CD14-positive monocyte (primary cell): ENCODE measurements around the gene LLGL2. TPM values are rescaled to one million over a fixed set of nuclear protein-coding genes. Genes with fewer than 3 reads are reported as not detected.

ENCODE experiments used
- DNase-seq, 3 donors: peaks; one replicate each; pipeline ENCODE4 v3.0.0-alpha.2; 2011 to 2022
- H2AFZ ChIP-seq: 2 replicates; pipeline ENCODE4 v1.6.0; 2012; ENCODE audit warnings: mild to moderate bottlenecking, low read depth, low read length, inconsistent platforms; ENCODE audit not compliant: insufficient read depth, poor library complexity, severe bottlenecking
- H3K27ac ChIP-seq, 2 donors: 1 replicate in 1 of 2; 2 replicates in 1 of 2; pipeline ENCODE4 v1.5.1; 2012 to 2013; ENCODE audit warnings: low read length in 2 of 2, control low read depth in 1 of 2, inconsistent platforms in 1 of 2, low read depth in 1 of 2, mild to moderate bottlenecking in 1 of 2
- H3K27me3 ChIP-seq, 2 donors: one replicate each; pipeline versions ENCODE4 v1.6.0 to v1.6.1; 2011 to 2013; ENCODE audit warnings: low read length in 2 of 2; ENCODE audit not compliant: control insufficient read depth in 2 of 2, insufficient read depth in 2 of 2
- H3K36me3 ChIP-seq, 2 donors: replicated peaks in 1 of 2; 1 replicate in 1 of 2; 2 replicates in 1 of 2; pipeline versions ENCODE4 v1.5.1 to v1.6.1; 2012 to 2013; ENCODE audit warnings: low read length in 2 of 2, control low read depth in 1 of 2, inconsistent platforms in 1 of 2, mild to moderate bottlenecking in 1 of 2; ENCODE audit not compliant: insufficient read depth in 2 of 2, control insufficient read depth in 1 of 2
- H3K4me1 ChIP-seq, 2 donors: 1 replicate in 1 of 2; 2 replicates in 1 of 2; pipeline versions ENCODE4 v1.5.1 to v1.6.1; 2012 to 2013; ENCODE audit warnings: low read length in 2 of 2, control low read depth in 1 of 2, inconsistent platforms in 1 of 2, mild to moderate bottlenecking in 1 of 2, moderate library complexity in 1 of 2; ENCODE audit not compliant: insufficient read depth in 2 of 2, control insufficient read depth in 1 of 2
- H3K4me2 ChIP-seq: replicated peaks from 2 replicates; pipeline ENCODE3; 2012; ENCODE audit warnings: low read length, moderate library complexity, mild to moderate bottlenecking; ENCODE audit not compliant: poor library complexity, severe bottlenecking; ENCODE audit errors: extremely low read depth
- H3K4me3 ChIP-seq, 3 experiments: fragments of 200-600 bp in 1 of 3; sonication (generic) in 1 of 3; replicated peaks in 1 of 3; 1 replicate in 2 of 3; 2 replicates in 1 of 3; pipeline ENCODE4 v1.5.1; 2011 to 2013; ENCODE audit warnings: low read length in 3 of 3, mild to moderate bottlenecking in 3 of 3, control low read depth in 2 of 3, low read depth in 2 of 3, inconsistent platforms in 1 of 3, moderate library complexity in 1 of 3
- H3K79me2 ChIP-seq: 2 replicates; pipeline ENCODE4 v1.6.0; 2012; ENCODE audit warnings: mild to moderate bottlenecking, control low read depth, inconsistent platforms, low read length, moderate library complexity; ENCODE audit not compliant: insufficient read depth
- H3K9ac ChIP-seq: 2 replicates; pipeline ENCODE4 v1.6.0; 2017; ENCODE audit warnings: low read length, mild to moderate bottlenecking; ENCODE audit not compliant: insufficient read depth, poor library complexity, severe bottlenecking
- H3K9me3 ChIP-seq, 2 donors: replicated peaks in 1 of 2; 1 replicate in 1 of 2; 2 replicates in 1 of 2; pipeline versions ENCODE4 v1.5.1 to v1.6.1; 2012 to 2013; ENCODE audit warnings: low read length in 2 of 2, control low read depth in 1 of 2; ENCODE audit not compliant: control insufficient read depth in 1 of 2, insufficient read depth in 1 of 2
- H4K20me1 ChIP-seq: 2 replicates; pipeline ENCODE4 v1.6.0; 2012; ENCODE audit warnings: mild to moderate bottlenecking, low read length, control low read depth, moderate library complexity; ENCODE audit not compliant: insufficient read depth
- H3K27ac Mint-ChIP-seq, 7 donors: one replicate each; pipeline ENCODE4 v1.8.0; 2020; ENCODE audit warnings: mild to moderate bottlenecking in 7 of 7, mixed read lengths in 7 of 7, moderate library complexity in 6 of 7, inconsistent platforms in 2 of 7
- H3K27me3 Mint-ChIP-seq, 3 donors: one replicate each; pipeline ENCODE4 v1.8.0; 2021 to 2022; ENCODE audit warnings: low read depth in 3 of 3, mild to moderate bottlenecking in 3 of 3, mixed read lengths in 3 of 3, moderate library complexity in 3 of 3, inconsistent platforms in 1 of 3
- H3K36me3 Mint-ChIP-seq, 2 donors: one replicate each; pipeline ENCODE4 v1.8.0; 2020; ENCODE audit warnings: mixed read lengths in 2 of 2, inconsistent platforms in 1 of 2, mild to moderate bottlenecking in 1 of 2
- H3K4me1 Mint-ChIP-seq: one replicate; pipeline ENCODE4 v1.8.0; 2020; ENCODE audit warnings: mild to moderate bottlenecking, mixed read lengths
- H3K4me3 Mint-ChIP-seq, 2 donors: one replicate each; pipeline ENCODE4 v1.8.0; 2020; ENCODE audit warnings: mild to moderate bottlenecking in 2 of 2, mixed read lengths in 2 of 2, moderate library complexity in 1 of 2
- H3K9me3 Mint-ChIP-seq, 7 donors: one replicate each; pipeline ENCODE4 v1.8.0; 2020 to 2022; ENCODE audit warnings: mixed read lengths in 7 of 7, mild to moderate bottlenecking in 6 of 7, moderate library complexity in 6 of 7, inconsistent platforms in 2 of 7
- CTCF ChIP-seq: fragments of 200-600 bp; IDR thresholded peaks from one replicate; pipeline ENCODE4 v1.8.0; 2022; ENCODE audit warnings: antibody characterized with exemption, mild to moderate bottlenecking
- WGBS: methylation state at CpG from one replicate; pipeline ENCODE4 v1.1.5; 2013; ENCODE audit warnings: missing lambda C conversion rate; ENCODE audit not compliant: insufficient coverage; 5-methylcytosine and 5-hydroxymethylcytosine counted together
- intact Hi-C, 2 donors: fragments of 100-400 bp; cut with micrococcal nuclease; formaldehyde crosslinking; loops; one replicate each; pipeline versions ENCODE4 v1.15.0 to v1.15.1; 2023
- polyA plus RNA-seq, 3 donors: library from polyadenylated mRNA; depleted of rRNA in 1 of 3; unstranded in 2 of 3; stranded (reverse) in 1 of 3; fragments of 300-500 nt in 2 of 3; fragments of >200 nt in 1 of 3; fragmentation: Illumina TruSeq in 2 of 3; gene quantifications; 1 replicate in 2 of 3; 2 replicates in 1 of 3; pipeline ENCODE4 v1.2.3, GENCODE V29; 2012 to 2021

LLGL2 gene
- polyA plus RNA-seq, 3 donors = 4.8 to 7.5 (median 5.5) TPM

- peaks cover 5 to 22% (median 14%) of the 10 kb centered on the region in 3 donors for H3K27me3 Mint-ChIP-seq
- H3K4me1 ChIP-seq = peaks cover 8 to 16% of the 10 kb centered on the region in 2 donors
- no peaks in the 10 kb centered on the region for H3K4me1 Mint-ChIP-seq
- no peak overlapping the region for H3K9ac ChIP-seq
- H3K36me3 Mint-ChIP-seq = no peaks in the 10 kb centered on the region
- H3K27ac ChIP-seq = no peak overlapping the region
- H2AFZ ChIP-seq = no peak overlapping the region
- peaks cover 0 to 19% of the 10 kb centered on the region in 2 donors for H3K27me3 ChIP-seq
- H3K79me2 ChIP-seq = no peaks in the 10 kb centered on the region
- H3K9me3 ChIP-seq = no peaks in the 10 kb centered on the region
- H3K4me3 ChIP-seq = no peak overlapping the region
- H3K9me3 Mint-ChIP-seq = peaks cover 0 to 3% (median 0%) of the 10 kb centered on the region in 7 donors
- H3K4me3 Mint-ChIP-seq = no peak overlapping the region
- H3K4me2 ChIP-seq = no peak overlapping the region
- no peak overlapping the region for H3K27ac Mint-ChIP-seq
- no peaks in the 10 kb centered on the region for H4K20me1 ChIP-seq
- no CpG with 5 or more reads among the region's 4 CpGs for WGBS
- no peak for DNase-seq
- H3K36me3 ChIP-seq = no peaks in the 10 kb centered on the region
- TF ChIP-seq CTCF = no peak
- intact Hi-C loops = no loop called here
These were observed 14.3 kb upstream of the LLGL2 start for GRCh38 chr17:75511270-75511609.

GRCh38 chr17:75511610-75512575 lies 13.6 kb upstream of the LLGL2 start:
- Histone ChIP-seq H3K27me3 (peaks cover 0 to 19% of the 10 kb centered on the region in 2 donors), H3K9ac (no peak overlapping the region), H3K36me3 (no peaks in the 10 kb centered on the region), H3K27ac (no peak overlapping the region), H4K20me1 (no peaks in the 10 kb centered on the region), H3K4me3 (no peak overlapping the region), H2AFZ (no peak overlapping the region), H3K9me3 (no peaks in the 10 kb centered on the region), H3K79me2 (no peaks in the 10 kb centered on the region), H3K4me1 (peaks cover 9 to 21% of the 10 kb centered on the region in 2 donors), H3K4me2 (no peak overlapping the region)
- Mint-ChIP-seq H3K27me3 (peaks cover 5 to 25% (median 14%) of the 10 kb centered on the region in 3 donors), H3K27ac (no peak overlapping the region), H3K9me3 (peaks cover 0 to 3% (median 0%) of the 10 kb centered on the region in 7 donors), H3K4me3 (no peak overlapping the region), H3K4me1 (peaks cover under 1% of the 10 kb centered on the region), H3K36me3 (no peaks in the 10 kb centered on the region)
- intact Hi-C loops = no loop called here
- no peak for DNase-seq
- no peak for TF ChIP-seq CTCF
- 81% methylated on average over 9 of the region's 13 CpGs for WGBS
